PC-3 (cell line): Measurements from ENCODE around the gene DEFB132. TPM values are rescaled to one million over a fixed set of nuclear protein-coding genes. Genes with fewer than 3 reads are reported as not detected.

Experiments
- ATAC-seq: fragments of 200-7000 bp; cut with Tn5 transposase; 2 replicates; pipeline ENCODE4 v1.9.1; 2020; ENCODE audit warnings: mild to moderate bottlenecking, moderate library complexity
- BruUV-seq: library from RNA; stranded (reverse); fragments of 400-500 nt; replicated peaks from 2 replicates; lab custom pipeline; 2021; lab: Mats Ljungman, UMichigan
- CTCF ChIA-PET: fragments of 300-600 bp; sonication (Branson Sonifier 250); formaldehyde crosslinking; loops from one replicate; lab custom pipeline; 2022; ENCODE audit warnings: antibody characterized with exemption; lab: Charles Lee
- POLR2A ChIA-PET: fragments of 300-600 bp; sonication (Branson Sonifier 250); formaldehyde crosslinking; loops from one replicate; lab custom pipeline; 2022; ENCODE audit warnings: antibody characterized with exemption; ENCODE audit not compliant: unreplicated experiment; lab: Charles Lee
- DNase-seq: peaks from one replicate; pipeline ENCODE4 v3.0.0-alpha.2; 2015
- H2AFZ ChIP-seq: fragments of 300-600 bp; sonication (generic); 2 replicates; pipeline ENCODE4 v1.6.0; 2016; ENCODE audit warnings: antibody characterized with exemption, low read length
- H3F3A ChIP-seq: fragments of 300-600 bp; sonication (generic); one replicate; pipeline ENCODE4 v1.6.0; 2017; ENCODE audit warnings: antibody characterized with exemption, low read length, control low read depth, mild to moderate bottlenecking; ENCODE audit not compliant: unreplicated experiment
- H3K27ac ChIP-seq: fragments of 300-600 bp; sonication (generic); 2 replicates; pipeline ENCODE4 v1.5.1; 2016; ENCODE audit warnings: mild to moderate bottlenecking, low read length
- H3K27me3 ChIP-seq: fragments of 300-600 bp; sonication (generic); 2 replicates; pipeline ENCODE4 v1.6.1; 2016; ENCODE audit warnings: low read length, mixed read lengths
- H3K36me3 ChIP-seq: fragments of 300-600 bp; sonication (generic); 2 replicates; pipeline ENCODE4 v1.6.1; 2016; ENCODE audit warnings: low read depth, mixed run types, low read length, mixed read lengths
- H3K4me1 ChIP-seq: fragments of 300-600 bp; sonication (generic); 2 replicates; pipeline ENCODE4 v1.5.1; 2016; ENCODE audit warnings: low read length; ENCODE audit not compliant: insufficient read depth
- H3K4me2 ChIP-seq: fragments of 300-600 bp; sonication (generic); 2 replicates; pipeline ENCODE4 v1.6.0; 2016; ENCODE audit warnings: low read length
- H3K4me3 ChIP-seq: fragments of 300-600 bp; sonication (generic); 2 replicates; pipeline ENCODE4 v1.5.1; 2016; ENCODE audit warnings: mild to moderate bottlenecking, low read length, mixed read lengths
- H3K79me2 ChIP-seq: fragments of 300-600 bp; sonication (generic); 2 replicates; pipeline ENCODE4 v1.6.1; 2017; ENCODE audit warnings: low read length, mixed read lengths
- H3K9ac ChIP-seq: fragments of 300-600 bp; sonication (generic); 2 replicates; pipeline ENCODE4 v1.6.0; 2016; ENCODE audit warnings: mild to moderate bottlenecking, low read length
- H3K9me2 ChIP-seq: fragments of 300-600 bp; sonication (generic); replicated peaks from 2 replicates; pipeline ENCODE4 v1.6.1; 2016; ENCODE audit warnings: mixed run types, low read length, mixed read lengths
- H3K9me3 ChIP-seq: fragments of 300-600 bp; sonication (generic); 2 replicates; pipeline ENCODE4 v1.6.1; 2016; ENCODE audit warnings: low read length, mixed read lengths
- H4K20me1 ChIP-seq: fragments of 300-600 bp; sonication (generic); 2 replicates; pipeline ENCODE4 v1.6.1; 2016; ENCODE audit warnings: low read length, mixed read lengths
- CTCF ChIP-seq: fragments of 300-600 bp; sonication (generic); conservative IDR thresholded peaks from 2 replicates; pipeline ENCODE4 v1.5.1; 2017; ENCODE audit warnings: antibody characterized with exemption, low read depth, mild to moderate bottlenecking, low read length
- EZH2 ChIP-seq: fragments of 300-600 bp; sonication (generic); IDR thresholded peaks from one replicate; pipeline ENCODE4 v1.6.1; 2017; ENCODE audit warnings: antibody characterized with exemption, mild to moderate bottlenecking, low read length; ENCODE audit not compliant: unreplicated experiment
- EZH2phosphoT487 ChIP-seq: fragments of 300-600 bp; sonication (generic); IDR thresholded peaks from 2 replicates; pipeline ENCODE4 v1.6.1; 2018; ENCODE audit warnings: mild to moderate bottlenecking, antibody characterized with exemption, low read length, borderline replicate concordance
- intact Hi-C: fragments of 100-400 bp; cut with micrococcal nuclease; formaldehyde crosslinking; loops from 2 replicates; pipeline ENCODE4 v1.9.0; 2023
- total RNA-seq: library from RNA; depleted of rRNA; stranded (reverse); fragments of >200 nt; gene quantifications from 2 replicates; pipeline ENCODE4 v1.2.3, GENCODE V29; 2014

Gene DEFB132
- total RNA-seq, 1 experiment from 2014 or later = not detected

DNA sequence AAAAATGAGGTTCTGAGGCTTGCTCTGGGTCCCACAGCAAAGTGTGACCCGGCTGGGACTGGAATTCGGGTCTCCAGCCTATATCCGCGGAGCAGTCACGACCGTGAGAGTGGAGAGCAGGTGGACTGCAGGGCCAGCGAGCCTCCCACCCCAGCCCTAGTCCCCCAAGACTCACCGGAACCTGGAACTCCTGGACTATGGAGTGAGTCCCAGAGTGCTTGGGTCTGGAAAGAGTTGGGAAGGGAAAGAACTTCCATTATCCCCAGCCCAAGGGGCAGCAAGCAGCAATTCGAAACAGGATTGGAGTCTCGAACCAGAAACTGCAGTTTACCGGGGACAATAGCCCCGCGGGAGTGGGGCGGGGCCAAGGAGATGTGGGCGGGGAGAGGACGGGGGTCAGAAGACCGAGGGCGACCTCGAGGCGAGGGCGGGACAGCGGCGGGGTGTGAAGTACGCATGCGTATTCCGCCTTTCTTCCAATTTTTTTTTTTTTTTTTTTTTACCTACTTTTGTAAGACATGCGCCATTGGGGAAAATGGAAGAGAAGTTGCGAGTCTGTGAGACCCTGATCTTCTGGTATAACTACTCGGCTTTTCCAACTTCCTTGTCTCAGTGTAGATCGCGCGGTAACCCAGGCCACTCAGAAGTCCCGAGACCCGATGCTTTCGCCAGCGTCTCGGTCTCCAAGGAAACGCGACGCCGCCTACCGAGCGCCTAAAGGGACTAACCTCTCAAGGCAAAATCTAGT is 32.7 kb downstream of the DEFB132 start, which contains the start of gene C20orf96:
TSS of gene C20orf96 (minus strand) at position 667 of the 748 bp plus-strand sequence. CDS start at position 527, 140 bp downstream.
- POLR2A ChIA-PET = no interaction called here
- Histone ChIP-seq H3F3A (no peaks in the 10 kb centered on the region), H3K4me1 (peaks cover 30% of the 10 kb centered on the region), H3K4me3 (peak within 1 kb of the TSS; percentile 84), H2AFZ (peak within 1 kb of the TSS; percentile 98), H3K36me3 (no peaks in the 10 kb centered on the region), H3K27me3 (no peaks in the 10 kb centered on the region), H4K20me1 (no peaks in the 10 kb centered on the region), H3K27ac (no peak within 1 kb of the TSS), H3K79me2 (peaks cover 12% of the 10 kb centered on the region), H3K9ac (peak within 1 kb of the TSS; percentile 69), H3K9me2 (no peaks in the 10 kb centered on the region), H3K9me3 (no peaks in the 10 kb centered on the region), H3K4me2 (peak within 1 kb of the TSS; percentile 84)
- BruUV-seq = TSS peak; percentile 70
- ATAC-seq (peak; percentile 83), DNase-seq (peak; percentile 97)
- intact Hi-C loops = no loop called here
- CTCF ChIA-PET = no interaction called here
- peak; percentile 41; the same call in 1 of the 2 replicates for TF ChIP-seq CTCF
- TF ChIP-seq EZH2 = no peak
- no peak for TF ChIP-seq EZH2phosphoT487

- peaks cover 32% of the 10 kb centered on the region for H3K79me2 ChIP-seq
- intact Hi-C loops = no loop called here
- H3K9me2 ChIP-seq = no peaks in the 10 kb centered on the region
- peaks cover 14% of the 10 kb centered on the region for H4K20me1 ChIP-seq
- ChIA-PET POLR2A (no interaction called here), CTCF (interaction anchor here (0.5 kb wide), 1 partner anchor 36 kb away, joined by 3 read pairs; no protein-coding TSS in a partner anchor)
- H3K27me3 ChIP-seq = no peaks in the 10 kb centered on the region
- no peaks in the 10 kb centered on the region for H3K36me3 ChIP-seq
- H3F3A ChIP-seq = no peaks in the 10 kb centered on the region
- peaks cover 23% of the 10 kb centered on the region for H3K4me1 ChIP-seq
- H3K4me2 ChIP-seq = no peak overlapping the region
- H3K9me3 ChIP-seq = no peaks in the 10 kb centered on the region
- no peak for TF ChIP-seq CTCF
- no peak for TF ChIP-seq EZH2
- TF ChIP-seq EZH2phosphoT487 = no peak
- DNase-seq = no peak
- no peak overlapping the region for H2AFZ ChIP-seq
- H3K4me3 ChIP-seq = no peak overlapping the region
- no peak overlapping the region for H3K27ac ChIP-seq
- no peak overlapping the region for H3K9ac ChIP-seq
- no TSS peak for BruUV-seq
- ATAC-seq = no peak
Observed at GRCh38 chr20:294602-295001, 37.1 kb downstream of the DEFB132 start.

DNA sequence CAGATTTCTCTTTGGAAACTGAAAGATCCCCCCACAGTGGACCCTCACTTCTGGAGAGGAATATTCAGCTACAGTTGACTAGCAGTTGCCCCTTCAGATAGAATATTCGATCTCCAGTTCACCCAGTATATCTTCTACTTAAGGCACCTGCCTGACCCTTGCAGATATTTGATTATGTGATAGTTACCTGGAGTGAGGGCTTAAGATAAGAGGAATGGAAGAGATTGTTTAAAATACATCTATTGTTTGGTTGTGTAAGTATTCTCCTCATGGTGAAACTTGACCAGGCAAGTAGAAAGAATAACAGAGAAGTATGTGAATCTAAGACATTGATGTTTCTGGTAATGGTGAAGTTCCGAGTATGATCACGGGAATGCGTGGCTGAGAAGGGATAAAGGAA is 38.3 kb downstream of the DEFB132 start:
- TF ChIP-seq EZH2 (no peak), CTCF (no peak), EZH2phosphoT487 (no peak)
- no peak overlapping the region for H3K4me2 ChIP-seq
- no peak overlapping the region for H3K9ac ChIP-seq
- peaks cover 33% of the 10 kb centered on the region for H3K4me1 ChIP-seq
- DNase-seq (no peak), ATAC-seq (no peak)
- POLR2A ChIA-PET = no interaction called here
- intact Hi-C loops = no loop called here
- peaks cover 26% of the 10 kb centered on the region for H4K20me1 ChIP-seq
- H3K27me3 ChIP-seq = no peaks in the 10 kb centered on the region
- no peaks in the 10 kb centered on the region for H3K9me2 ChIP-seq
- H3K9me3 ChIP-seq = no peaks in the 10 kb centered on the region
- H3K79me2 ChIP-seq = peaks cover 42% of the 10 kb centered on the region
- CTCF ChIA-PET = no interaction called here
- no peak overlapping the region for H2AFZ ChIP-seq
- no peaks in the 10 kb centered on the region for H3F3A ChIP-seq
- no peak overlapping the region for H3K27ac ChIP-seq
- no TSS peak for BruUV-seq
- H3K36me3 ChIP-seq = no peaks in the 10 kb centered on the region
- H3K4me3 ChIP-seq = no peak overlapping the region
